Colon (tissue), 2 donors: ENCODE data around the gene SEC24D.

ENCODE experiments used
- FAIRE-seq: peaks from 2 replicates; lab custom pipeline; 2012; peaks lifted over from hg19 to GRCh38; lab: Jason Lieb, UNC
- donor health status: control.
- donor health status: control.

The SEC24D gene

GRCh38 chr4:118774321-118774720 lies 61.6 kb downstream of the SEC24D start:
- no peak for FAIRE-seq

- FAIRE-seq, result no peak
Measured at GRCh38 chr4:118773429-118773792, 62.5 kb downstream of the SEC24D start.

- no peak for FAIRE-seq
Measured at GRCh38 chr4:118772767-118773428, 63.0 kb downstream of the SEC24D start.

- FAIRE-seq, result peak; percentile 38
Measured at GRCh38 chr4:118772081-118772766, 63.7 kb downstream of the SEC24D start.

GRCh38 chr4:118770741-118771187 lies 65.2 kb downstream of the SEC24D start:
- no peak for FAIRE-seq

GRCh38 chr4:118769161-118769560 lies 66.8 kb downstream of the SEC24D start:
- FAIRE-seq, result no peak

- FAIRE-seq, result no peak
Measured at GRCh38 chr4:118767109-118767508, 68.8 kb downstream of the SEC24D start.

GRCh38 chr4:118765399-118765798 lies 70.5 kb downstream of the SEC24D start:
- peak; percentile 61 for FAIRE-seq

GRCh38 chr4:118762730-118763477 lies 73.0 kb downstream of the SEC24D start:
- FAIRE-seq, result no peak

- FAIRE-seq, result no peak
Measured at GRCh38 chr4:118762155-118762554, 73.8 kb downstream of the SEC24D start.

- no peak for FAIRE-seq
Measured at GRCh38 chr4:118761397-118762016, 74.4 kb downstream of the SEC24D start.

- FAIRE-seq, result no peak
Measured at GRCh38 chr4:118760493-118760892, 75.4 kb downstream of the SEC24D start.

GRCh38 chr4:118760092-118760491 lies 75.8 kb downstream of the SEC24D start:
- no peak for FAIRE-seq

- FAIRE-seq, result no peak
Measured at GRCh38 chr4:118759481-118759880, 76.4 kb downstream of the SEC24D start.

- FAIRE-seq, result no peak
Measured at GRCh38 chr4:118758293-118758692, 77.6 kb downstream of the SEC24D start.

GRCh38 chr4:118757761-118758251 lies 78.1 kb downstream of the SEC24D start:
- FAIRE-seq, result no peak

- no peak for FAIRE-seq
Measured at GRCh38 chr4:118756958-118757357, 79.0 kb downstream of the SEC24D start.

GRCh38 chr4:118756429-118756828 lies 79.5 kb downstream of the SEC24D start:
- FAIRE-seq, result no peak

- no peak for FAIRE-seq
Measured at GRCh38 chr4:118755438-118756226, 80.3 kb downstream of the SEC24D start.

GRCh38 chr4:118754890-118755289 lies 81.0 kb downstream of the SEC24D start:
- FAIRE-seq, result no peak

- FAIRE-seq, result no peak
Measured at GRCh38 chr4:118753685-118754084, 82.2 kb downstream of the SEC24D start.

- no peak for FAIRE-seq
Measured at GRCh38 chr4:118753096-118753495, 82.8 kb downstream of the SEC24D start.
